GM21423 (cell line): Measurements from ENCODE around the gene XIRP2.
"Not testable (repeated sequence)": the region's sequence is repeated elsewhere in the genome, so short reads cannot be mapped to it uniquely, and the experiment has no call there.

ENCODE experiments used
- ATAC-seq: cut with Tn5 transposase; IDR thresholded peaks from one replicate; pipeline ENCODE4 v1.9.1; 2021; ENCODE audit warnings: mild to moderate bottlenecking, moderate library complexity; ENCODE audit not compliant: unreplicated experiment

The XIRP2 gene

GRCh38 chr2:166934817-166935216 is 46.5 kb downstream of the XIRP2 start:
- ATAC-seq: no peak

- no peak for ATAC-seq
These were observed 54.1 kb downstream of the XIRP2 start for GRCh38 chr2:166942377-166942776.

- ATAC-seq: no peak
These were observed 56.6 kb downstream of the XIRP2 start for GRCh38 chr2:166944909-166945308.

DNA sequence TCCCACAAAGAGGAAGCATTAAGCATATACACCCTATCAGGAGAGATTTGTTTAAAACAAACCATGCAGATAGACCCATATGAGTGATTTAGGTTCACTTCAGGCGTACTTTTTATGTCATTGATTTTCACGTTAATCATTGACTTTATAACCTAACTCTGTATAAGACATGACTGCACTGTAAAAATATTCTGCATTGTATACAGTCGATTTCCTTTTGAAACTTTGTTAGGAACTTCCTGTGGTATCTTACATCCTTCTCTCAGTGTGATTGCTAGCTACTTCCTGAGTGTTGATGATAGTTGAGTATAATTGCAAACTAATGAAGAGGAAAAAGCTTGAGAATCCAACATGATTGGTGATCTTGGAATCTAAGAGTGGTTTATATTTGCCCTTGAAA is 69.4 kb downstream of the XIRP2 start:
- ATAC-seq: no peak

DNA sequence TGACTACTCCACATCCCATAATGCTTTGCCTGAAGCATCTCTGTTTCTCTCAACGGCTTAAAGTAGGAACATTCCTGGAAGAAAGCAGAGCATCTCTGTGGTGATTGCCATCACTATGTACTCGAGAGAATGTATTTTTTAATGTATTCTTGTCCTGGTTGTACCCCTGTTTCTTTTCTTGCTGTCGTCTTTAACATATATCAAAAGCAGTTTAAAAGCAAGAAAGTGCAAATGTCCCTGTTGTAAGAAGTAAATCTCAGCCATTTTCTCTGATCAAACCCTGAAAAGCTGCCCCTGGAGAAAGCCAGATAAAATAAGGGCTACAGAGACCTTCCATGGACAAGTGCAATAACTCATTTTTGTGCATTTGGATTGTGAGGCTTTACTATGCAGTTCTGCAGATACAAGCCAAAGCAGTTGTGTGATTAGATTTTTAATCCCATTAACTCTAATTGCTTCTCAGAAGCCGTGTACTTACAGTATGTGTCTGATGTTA is 70.8 kb downstream of the XIRP2 start:
- ATAC-seq: no peak

GRCh38 chr2:166959556-166959955 is 71.3 kb downstream of the XIRP2 start:
- no peak for ATAC-seq

GRCh38 chr2:166960702-166961270 is 72.5 kb downstream of the XIRP2 start:
- ATAC-seq: no peak

GRCh38 chr2:166961933-166962332 is 73.7 kb downstream of the XIRP2 start:
- ATAC-seq: no peak

DNA sequence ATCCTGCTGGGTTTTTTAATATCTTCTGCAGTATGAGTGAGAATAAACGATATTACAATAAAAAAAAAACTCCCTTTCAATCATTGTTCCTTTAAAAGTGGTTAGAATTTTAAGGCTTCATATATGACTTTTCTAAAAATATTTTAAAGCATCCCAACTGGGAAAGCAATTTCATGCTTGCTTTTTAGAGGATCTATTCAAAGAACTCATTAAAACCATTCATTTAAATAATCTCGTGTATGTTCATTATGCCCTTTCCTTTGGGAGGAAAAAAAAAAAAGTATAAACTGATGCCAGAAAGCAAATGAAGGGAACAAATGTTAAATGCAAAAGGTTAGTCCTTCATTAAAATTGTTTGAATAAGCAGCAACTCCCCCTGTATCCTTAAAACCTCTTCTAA is 81.2 kb downstream of the XIRP2 start:
- no peak for ATAC-seq

GRCh38 chr2:166972002-166972401 is 83.7 kb downstream of the XIRP2 start:
- no peak for ATAC-seq

- ATAC-seq: no peak
These were observed 84.1 kb downstream of the XIRP2 start for GRCh38 chr2:166972418-166972817.

- ATAC-seq: no peak
These were observed 95.9 kb downstream of the XIRP2 start for GRCh38 chr2:166984188-166984587.

DNA sequence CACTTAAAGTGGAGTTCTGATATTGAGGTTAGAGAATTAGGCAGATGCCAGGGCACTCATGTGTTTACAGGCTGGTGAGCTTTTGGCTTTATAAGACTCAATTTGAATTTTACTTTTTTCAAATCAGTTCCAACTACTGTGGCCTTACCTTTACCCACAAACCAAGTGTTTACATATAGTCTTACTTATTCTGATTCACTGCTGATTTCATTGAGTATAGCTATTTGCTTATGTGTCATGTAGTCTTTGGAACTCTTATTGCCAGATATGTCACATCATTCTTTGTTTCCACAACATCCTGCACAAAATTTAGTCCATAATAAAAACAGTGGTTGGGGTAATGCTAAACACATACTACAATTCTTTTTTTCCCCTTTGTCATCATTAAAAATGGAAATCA is 96.5 kb downstream of the XIRP2 start:
- ATAC-seq: no peak

DNA sequence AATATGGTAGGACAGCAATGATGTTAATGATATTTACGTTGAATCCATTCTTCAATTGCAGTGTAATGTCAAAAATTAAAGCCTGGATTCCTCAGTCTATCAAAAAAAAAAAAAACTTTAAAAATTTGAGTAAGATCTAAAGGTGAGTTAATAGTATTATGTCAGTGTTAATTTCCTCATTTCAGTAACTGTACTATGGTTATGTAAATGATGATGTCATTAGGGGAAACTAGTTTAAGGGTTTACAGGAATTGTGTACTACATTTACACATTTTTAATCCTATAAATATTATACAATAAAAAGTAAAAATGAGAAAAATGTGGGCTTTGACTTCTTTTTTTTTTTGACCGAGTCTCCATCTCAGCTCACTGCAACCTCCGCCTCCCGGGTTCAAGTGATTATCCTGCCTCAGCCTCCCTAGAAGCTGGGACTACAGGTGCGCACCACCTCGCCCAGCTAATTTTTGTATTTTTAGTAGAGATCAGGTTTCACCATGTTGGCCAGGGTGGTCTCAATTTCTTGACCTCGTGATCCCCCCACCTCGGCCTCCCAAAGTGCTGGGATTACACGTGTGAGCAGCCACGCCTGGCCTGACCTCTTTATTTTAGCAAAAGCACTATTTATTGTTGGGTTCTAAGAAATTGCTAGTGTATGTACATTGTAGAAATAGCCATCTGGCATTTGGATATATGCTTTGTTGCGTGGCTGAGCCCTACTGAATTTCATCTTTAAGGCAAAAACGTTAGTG is 106.5 kb downstream of the XIRP2 start:
- ATAC-seq: no peak

DNA sequence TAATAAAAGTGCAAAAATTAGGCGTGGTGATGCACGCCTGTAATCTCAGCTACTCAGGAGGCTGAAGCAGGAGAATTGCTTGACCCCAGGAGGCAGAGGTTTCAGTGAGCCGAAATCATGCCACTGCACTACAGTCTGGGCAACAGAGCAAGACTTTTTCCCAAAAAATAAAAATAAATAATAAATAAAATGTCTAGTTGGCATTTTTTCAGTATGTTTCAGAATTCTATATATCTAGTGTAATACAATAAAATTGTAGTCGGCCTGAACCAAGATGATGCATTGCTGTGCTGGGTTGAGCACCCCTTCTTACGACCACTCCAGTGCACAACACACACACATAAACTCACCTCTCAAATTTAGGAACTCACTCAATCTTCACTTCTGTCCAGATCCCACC is 108.2 kb downstream of the XIRP2 start:
- no peak for ATAC-seq

DNA sequence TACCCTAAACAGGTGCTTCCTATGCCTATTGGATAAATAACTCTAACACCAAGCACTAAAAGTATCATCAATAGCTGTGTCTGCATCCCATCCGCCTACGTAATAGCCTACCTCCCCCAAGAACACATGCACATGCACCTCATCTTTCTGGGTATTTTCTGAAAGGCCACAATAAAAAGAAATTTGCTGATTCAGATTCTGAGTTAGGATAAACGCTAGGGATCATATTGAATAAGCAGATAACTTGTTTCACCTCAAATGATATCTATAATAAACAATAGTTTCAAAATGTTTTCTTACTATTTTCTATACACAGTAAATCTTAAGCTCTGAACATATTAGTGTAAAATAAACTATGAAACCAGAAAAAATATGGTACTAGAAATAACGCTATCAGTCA is 112.9 kb downstream of the XIRP2 start:
- ATAC-seq: no peak

- no peak for ATAC-seq
These were observed 116.8 kb downstream of the XIRP2 start for GRCh38 chr2:167005096-167005495.

GRCh38 chr2:167013227-167013626 is 124.9 kb downstream of the XIRP2 start:
- no peak for ATAC-seq

GRCh38 chr2:167015806-167016205 is 127.5 kb downstream of the XIRP2 start:
- no peak for ATAC-seq

- ATAC-seq: no peak
These were observed 128.7 kb downstream of the XIRP2 start for GRCh38 chr2:167017021-167017420.

GRCh38 chr2:167018590-167018989 is 130.3 kb downstream of the XIRP2 start:
- no peak for ATAC-seq

- no peak for ATAC-seq
These were observed 140.2 kb downstream of the XIRP2 start for GRCh38 chr2:167028503-167028902.

DNA sequence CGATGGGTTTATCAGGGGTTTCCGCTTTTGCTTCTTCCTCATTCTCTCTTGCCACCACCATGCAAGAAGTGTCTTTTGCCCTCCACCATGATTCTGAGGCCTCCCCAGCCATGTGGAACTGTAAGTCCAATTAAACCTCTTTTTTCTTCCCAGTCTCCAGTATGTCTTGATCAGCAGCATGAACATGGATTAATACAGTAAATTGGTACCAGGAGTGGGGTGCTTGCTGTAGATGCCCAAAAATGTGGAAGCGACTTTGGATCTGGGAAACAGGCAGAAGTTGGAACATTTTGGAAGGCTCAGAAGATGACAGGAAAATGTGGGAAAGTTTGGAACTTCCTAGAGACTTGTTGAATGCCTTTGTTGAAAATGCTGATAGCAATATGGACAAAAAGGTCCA is 146.7 kb downstream of the XIRP2 start:
- not testable (repeated sequence) for ATAC-seq
